ENCODE data around the gene SNX1. TPM values are rescaled to one million over a fixed set of nuclear protein-coding genes. Genes with fewer than 3 reads are reported as not detected.

The SNX1 gene
- total and polyA plus RNA-seq, 2 donors (not counting 3 experiments of a cell fraction or from before 2014, with no cell fraction given): 56.0 to 113 TPM

DNA sequence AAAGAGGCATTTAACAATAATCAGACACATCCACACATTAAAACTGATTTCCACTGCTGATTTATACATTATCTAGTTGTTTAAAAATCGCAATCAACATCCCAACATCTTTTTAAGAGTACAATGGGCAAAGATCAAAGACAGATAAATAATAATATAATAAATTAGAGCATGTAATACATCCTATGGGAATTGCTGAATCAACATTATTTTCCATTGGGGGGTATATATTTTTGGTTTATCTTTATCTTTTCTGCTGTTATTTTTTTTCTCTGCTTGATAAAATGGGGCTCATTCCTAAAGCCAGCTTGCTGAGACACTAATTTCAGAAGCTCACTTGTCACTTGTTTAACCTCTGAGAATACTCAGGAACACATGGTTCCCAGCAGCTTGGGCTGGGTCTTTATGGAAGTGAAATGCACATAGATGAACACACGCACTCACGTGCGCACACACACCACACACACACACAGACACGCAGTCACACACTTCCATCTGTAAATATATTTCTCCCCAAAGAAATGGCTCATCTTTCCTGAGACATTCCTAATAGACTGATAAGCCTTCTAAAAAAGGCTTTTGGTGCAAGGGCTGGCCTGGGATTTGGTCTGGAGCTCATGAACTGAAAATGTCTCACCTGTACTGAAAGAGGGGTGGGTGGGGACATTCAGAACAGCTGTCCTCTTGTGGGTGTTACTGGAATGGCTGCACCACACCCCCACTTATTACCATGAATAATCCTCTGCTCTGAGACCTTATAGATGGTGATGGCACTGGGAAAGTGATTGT lies 70.5 kb downstream of the SNX1 start:
- H3K9ac ChIP-seq (replicated peaks; ENCODE audit: extremely low read depth, insufficient read depth, low read length): no peak overlapping the region
- TF ChIP-seq EZH2 (IDR thresholded peaks at IDR 0.05; ENCODE audit: borderline replicate concordance, low read depth, low read length, severe bottlenecking) (no peak), POLR2A (IDR thresholded peaks at IDR 0.05; ENCODE audit: low read depth, low read length) (no peak), POLR2AphosphoS5 (IDR thresholded peaks at IDR 0.05; ENCODE audit: insufficient read depth, low read depth, low read length) (no peak), MYC (IDR thresholded peaks at IDR 0.05; ENCODE audit: low read depth, low read length) (no peak), GATA2 (IDR thresholded peaks at IDR 0.05; ENCODE audit: insufficient read depth, insufficient read length, low read depth, low read length) (no peak), FOS (IDR thresholded peaks at IDR 0.05; ENCODE audit: borderline replicate concordance, insufficient read depth, low read length) (no peak), JUN (IDR thresholded peaks at IDR 0.05; ENCODE audit: borderline replicate concordance, insufficient read depth, insufficient read length, low read depth) (no peak)
- TF ChIP-seq, protein P1, sequence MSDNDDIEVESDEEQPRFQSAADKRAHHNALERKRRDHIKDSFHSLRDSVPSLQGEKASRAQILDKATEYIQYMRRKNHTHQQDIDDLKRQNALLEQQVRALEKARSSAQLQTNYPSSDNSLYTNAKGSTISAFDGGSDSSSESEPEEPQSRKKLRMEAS (IDR thresholded peaks at IDR 0.05; ENCODE audit: insufficient read depth, insufficient read length): no peak
- TF ChIP-seq, protein P2, sequence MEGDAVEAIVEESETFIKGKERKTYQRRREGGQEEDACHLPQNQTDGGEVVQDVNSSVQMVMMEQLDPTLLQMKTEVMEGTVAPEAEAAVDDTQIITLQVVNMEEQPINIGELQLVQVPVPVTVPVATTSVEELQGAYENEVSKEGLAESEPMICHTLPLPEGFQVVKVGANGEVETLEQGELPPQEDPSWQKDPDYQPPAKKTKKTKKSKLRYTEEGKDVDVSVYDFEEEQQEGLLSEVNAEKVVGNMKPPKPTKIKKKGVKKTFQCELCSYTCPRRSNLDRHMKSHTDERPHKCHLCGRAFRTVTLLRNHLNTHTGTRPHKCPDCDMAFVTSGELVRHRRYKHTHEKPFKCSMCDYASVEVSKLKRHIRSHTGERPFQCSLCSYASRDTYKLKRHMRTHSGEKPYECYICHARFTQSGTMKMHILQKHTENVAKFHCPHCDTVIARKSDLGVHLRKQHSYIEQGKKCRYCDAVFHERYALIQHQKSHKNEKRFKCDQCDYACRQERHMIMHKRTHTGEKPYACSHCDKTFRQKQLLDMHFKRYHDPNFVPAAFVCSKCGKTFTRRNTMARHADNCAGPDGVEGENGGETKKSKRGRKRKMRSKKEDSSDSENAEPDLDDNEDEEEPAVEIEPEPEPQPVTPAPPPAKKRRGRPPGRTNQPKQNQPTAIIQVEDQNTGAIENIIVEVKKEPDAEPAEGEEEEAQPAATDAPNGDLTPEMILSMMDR (IDR thresholded peaks at IDR 0.05; ENCODE audit: extremely low read depth in 1 of 2, insufficient read depth in 1 of 2, low read depth in 1 of 2, low read length in 2 of 2): no peak
- H2AFZ ChIP-seq (ENCODE audit: low read depth, low read length): no peak overlapping the region
- peaks cover 13% of the 10 kb centered on the region for H3K79me2 ChIP-seq (ENCODE audit: control insufficient read depth, insufficient read depth, low read length)
- POLR2A ChIA-PET: no interaction called here
- no peak overlapping the region for H3K4me2 ChIP-seq (ENCODE audit: insufficient read depth, low read length)
- CTCF ChIA-PET: interaction anchor here (0.7 kb wide), 1 partner anchor 9 kb away, joined by 3 read pairs; no protein-coding TSS in a partner anchor
- dilution Hi-C loops (cut with MboI; ENCODE audit: extremely low pct_ligation_motif_present, low sequenced_read_pairs) (no loop called here), intact Hi-C loops (cut with micrococcal nuclease) (no loop called here)
- no peak for FAIRE-seq
- H3K27ac ChIP-seq (ENCODE audit: insufficient read depth, low read depth, low read length): no peak overlapping the region
- DNase-seq (ENCODE audit: low read depth, low spot score): no peak
- no peaks in the 10 kb centered on the region for H3K36me3 ChIP-seq (ENCODE audit: control insufficient read depth in 2 of 2, extremely low read depth in 1 of 2, insufficient read depth in 2 of 2, low read length in 2 of 2)
- H3K27me3 ChIP-seq (ENCODE audit: control insufficient read depth in 2 of 2, insufficient read depth in 2 of 2, low read length in 2 of 2): no peaks in the 10 kb centered on the region
- peaks cover 9% of the 10 kb centered on the region for H3K4me1 ChIP-seq (ENCODE audit: control insufficient read depth, extremely low read depth, insufficient read depth, low read length)
- no peak overlapping the region for H3K4me3 ChIP-seq (replicated peaks in 1 of 3; ENCODE audit: insufficient read depth in 1 of 3, low read depth in 1 of 3, low read length in 3 of 3)
- no peaks in the 10 kb centered on the region for H3K9me3 ChIP-seq (replicated peaks; ENCODE audit: control insufficient read depth, insufficient read depth, low read length)
- BruUV-seq (replicated peaks): no TSS peak
- H4K20me1 ChIP-seq (replicated peaks; ENCODE audit: control insufficient read depth, extremely low read depth, insufficient read depth, low read length): no peaks in the 10 kb centered on the region
- no peaks in the 10 kb centered on the region for H3K9me1 ChIP-seq (replicated peaks; ENCODE audit: control insufficient read depth, extremely low read depth, insufficient read depth, low read length)

Data from endothelial cell of umbilical vein (primary cell).